Vagina (tissue), 2 donors: ENCODE measurements around the gene ANXA2. TPM values are rescaled to one million over a fixed set of nuclear protein-coding genes. Genes with fewer than 3 reads are reported as not detected.
A peak's percentile ranks its signal among the peaks of the same experiment; 100 is the strongest.
"Not testable (repeated sequence)": the region's sequence is repeated elsewhere in the genome, so short reads cannot be mapped to it uniquely, and the experiment has no call there.

Experiments
- DNase-seq, 2 donors: peaks; one replicate each; pipeline ENCODE4 v3.0.0-alpha.2; 2017; ENCODE audit errors: extremely low spot score in 2 of 2
- H3K27ac ChIP-seq: fragments of 200-600 bp; sonication (generic); one replicate; pipeline ENCODE4 v1.5.1; 2019
- H3K27me3 ChIP-seq: fragments of 200-600 bp; sonication (generic); one replicate; pipeline ENCODE4 v1.5.1; 2019
- H3K36me3 ChIP-seq, 2 donors: fragments of 200-600 bp; sonication (generic); one replicate each; pipeline ENCODE4 v1.5.1; 2017 to 2019
- H3K4me1 ChIP-seq: fragments of 200-600 bp; sonication (generic); one replicate; pipeline ENCODE4 v1.5.1; 2019
- H3K4me3 ChIP-seq, 2 donors: fragments of 200-600 bp; sonication (generic); 1 replicate in 1 of 2; 2 replicates in 1 of 2; pipeline ENCODE4 v1.5.1; 2016 to 2019
- H3K9me3 ChIP-seq: fragments of 200-600 bp; sonication (generic); one replicate; pipeline ENCODE4 v1.5.1; 2019
- CTCF ChIP-seq, 3 experiments: fragments of 450-650 bp in 2 of 3; fragments of 200-600 bp in 1 of 3; sonication (generic) in 1 of 3; IDR thresholded peaks; one replicate each; pipeline ENCODE4 v1.5.1; 2017 to 2019; ENCODE audit warnings: antibody characterized with exemption in 3 of 3, mild to moderate bottlenecking in 2 of 3, moderate library complexity in 2 of 3
- POLR2A ChIP-seq, 2 donors: fragments of 450-650 bp; IDR thresholded peaks; one replicate each; pipeline ENCODE4 v1.6.1; 2017; ENCODE audit warnings: antibody characterized with exemption in 2 of 2, mild to moderate bottlenecking in 2 of 2, moderate library complexity in 2 of 2
- POLR2AphosphoS5 ChIP-seq, 2 donors: sonication (generic); formaldehyde crosslinking; IDR thresholded peaks; one replicate each; pipeline ENCODE4 v1.9.0; 2017; ENCODE audit warnings: antibody characterized with exemption in 2 of 2, mild to moderate bottlenecking in 2 of 2, low read depth in 1 of 2; ENCODE audit not compliant: insufficient read depth in 1 of 2
- intact Hi-C: fragments of 100-400 bp; cut with DNase I; formaldehyde crosslinking; loops from one replicate; pipeline ENCODE4 v1.15.1; 2023
- total RNA-seq: library from RNA; depleted of rRNA; stranded (reverse); fragments of >200 nt; gene quantifications from one replicate; pipeline ENCODE4 v1.2.3, GENCODE V29; 2016

Gene ANXA2
- total RNA-seq, 1 donor from 2014 or later = 1,230 TPM

GRCh38 chr15:60359738-60360137 lies 38.0 kb downstream of the ANXA2 start:
- Histone ChIP-seq H3K36me3 (peaks cover 0 to 62% of the 10 kb centered on the region in 2 donors), H3K4me1 (peaks cover 50% of the 10 kb centered on the region), H3K27ac (peak overlapping the region; percentile 50)
- DNase-seq, H3K27me3 ChIP-seq, H3K4me3 ChIP-seq, H3K9me3 ChIP-seq: not testable (repeated sequence)
- intact Hi-C loops = loop anchor here (10.0 kb wide), 1 partner anchor 85 kb away; no protein-coding TSS in a partner anchor
- peak; percentile 50 to 78 (median 75) for TF ChIP-seq CTCF (IDR thresholded peaks at IDR 0.05)

DNA sequence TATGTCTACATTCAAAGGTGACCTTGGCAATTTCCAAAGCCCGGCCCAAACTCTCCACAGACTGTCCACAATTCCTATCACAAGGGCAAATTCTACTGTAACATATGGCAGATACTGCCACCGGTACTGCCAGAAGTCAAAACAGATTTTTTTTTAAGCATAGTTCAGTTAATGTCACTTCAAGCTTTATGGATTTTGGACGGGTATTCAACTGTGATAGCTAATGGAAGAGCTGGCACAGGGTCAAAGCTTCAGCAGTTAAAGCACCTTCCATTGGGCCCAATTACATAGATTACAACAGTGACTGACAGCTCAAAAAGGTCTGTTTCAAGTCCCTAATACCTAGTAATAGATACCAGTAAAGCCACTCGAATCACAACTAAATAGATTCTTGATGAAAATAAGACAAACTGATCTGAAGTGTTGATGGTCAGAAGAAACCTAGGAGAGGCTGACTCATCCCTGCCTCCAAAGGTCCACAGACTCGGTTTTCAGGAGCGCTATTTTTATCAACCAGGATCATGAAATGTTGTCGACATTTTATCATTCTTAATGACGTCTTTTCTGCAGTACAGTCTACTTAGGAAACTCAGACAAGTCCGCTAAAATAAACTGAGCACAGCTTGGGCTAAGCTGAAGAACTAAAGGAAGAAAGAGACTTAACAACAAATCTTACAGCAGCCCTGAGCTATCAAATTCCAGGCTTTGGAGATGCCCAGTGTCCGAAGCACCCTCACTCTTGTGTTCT lies 38.7 kb downstream of the ANXA2 start:
- Histone ChIP-seq H3K27me3 (no peaks in the 10 kb centered on the region), H3K4me3 (no peak overlapping the region), H3K36me3 (peaks cover 0 to 63% of the 10 kb centered on the region in 2 donors), H3K9me3 (no peaks in the 10 kb centered on the region), H3K4me1 (peaks cover 44% of the 10 kb centered on the region), H3K27ac (peak overlapping the region; percentile 50)
- intact Hi-C loops = loop anchor here (10.0 kb wide), 1 partner anchor 86 kb away; no protein-coding TSS in a partner anchor
- no peak for DNase-seq
- TF ChIP-seq CTCF (IDR thresholded peaks at IDR 0.05) (no peak), POLR2A (IDR thresholded peaks at IDR 0.05) (no peak), POLR2AphosphoS5 (IDR thresholded peaks at IDR 0.05; ENCODE audit: insufficient read depth in 1 of 2, low read depth in 1 of 2) (no peak)

DNA sequence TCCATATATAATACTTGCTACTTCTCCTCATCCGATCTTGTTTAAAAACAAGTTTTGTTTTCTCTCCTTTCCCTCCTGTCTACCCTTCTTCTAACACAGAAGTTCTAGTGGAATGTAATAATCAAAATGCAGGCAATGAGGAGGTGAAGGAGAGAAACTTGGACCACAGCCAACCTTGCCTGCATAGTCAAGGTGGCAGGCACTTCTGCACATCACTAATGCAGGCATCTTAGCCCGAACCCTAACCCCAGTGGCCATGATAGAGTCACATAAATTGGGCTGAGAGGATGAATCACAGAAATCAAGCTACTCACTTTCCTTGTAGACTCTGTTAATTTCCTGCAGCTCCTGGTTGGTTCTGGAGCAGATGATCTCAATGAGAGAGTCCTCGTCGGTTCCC lies 41.0 kb downstream of the ANXA2 start:
- peaks cover 23% of the 10 kb centered on the region for H3K4me1 ChIP-seq
- intact Hi-C loops = loop anchor here (10.0 kb wide), 1 partner anchor 88 kb away; no protein-coding TSS in a partner anchor
- peak in 1 of 2 donors; percentile 77 for DNase-seq
- H3K9me3 ChIP-seq = no peaks in the 10 kb centered on the region
- no peaks in the 10 kb centered on the region for H3K27me3 ChIP-seq
- peak overlapping the region; percentile 4 for H3K27ac ChIP-seq
- no peak for TF ChIP-seq POLR2AphosphoS5 (IDR thresholded peaks at IDR 0.05; ENCODE audit: insufficient read depth in 1 of 2, low read depth in 1 of 2)
- no peak for TF ChIP-seq CTCF (IDR thresholded peaks at IDR 0.05)
- TF ChIP-seq POLR2A (IDR thresholded peaks at IDR 0.05) = no peak
- H3K36me3 ChIP-seq = peaks cover 0 to 75% of the 10 kb centered on the region in 2 donors
- no peak overlapping the region for H3K4me3 ChIP-seq

- DNase-seq = peak in 1 of 2 donors; percentile 67
- no peaks in the 10 kb centered on the region for H3K9me3 ChIP-seq
- H3K4me1 ChIP-seq = peaks cover 14% of the 10 kb centered on the region
- no peak overlapping the region for H3K27ac ChIP-seq
- H3K4me3 ChIP-seq = no peak overlapping the region
- H3K27me3 ChIP-seq = no peaks in the 10 kb centered on the region
- TF ChIP-seq CTCF (IDR thresholded peaks at IDR 0.05) (no peak), POLR2AphosphoS5 (IDR thresholded peaks at IDR 0.05; ENCODE audit: insufficient read depth in 1 of 2, low read depth in 1 of 2) (no peak), POLR2A (IDR thresholded peaks at IDR 0.05) (no peak)
- intact Hi-C loops = loop anchor here (10.0 kb wide), 1 partner anchor 89 kb away; no protein-coding TSS in a partner anchor
- peaks cover 8 to 78% of the 10 kb centered on the region in 2 donors for H3K36me3 ChIP-seq
These were observed 42.5 kb downstream of the ANXA2 start for GRCh38 chr15:60355148-60355857.
